H1 (cell line): ENCODE data around the gene TEX2.

Source experiments
- CTCF ChIP-seq, 3 experiments: IDR thresholded peaks; 1 replicate in 2 of 3; 2 replicates in 1 of 3; pipeline versions ENCODE4 v1.5.1 to v1.6.1; 2011; ENCODE audit warnings: low read length in 3 of 3, mild to moderate bottlenecking in 3 of 3, inconsistent platforms in 2 of 3, low read depth in 1 of 3, moderate library complexity in 1 of 3; ENCODE audit not compliant: insufficient read depth in 1 of 3; ENCODE audit errors: control extremely low read depth in 1 of 3
- SIN3A ChIP-seq, 2 experiments: IDR thresholded peaks in 1 of 2; conservative IDR thresholded peaks in 1 of 2; 2 replicates each; pipeline ENCODE4 v1.6.1; 2011 to 2012; ENCODE audit warnings: low read length in 2 of 2, improper control_type of control experiment in 1 of 2, low read depth in 1 of 2, mild to moderate bottlenecking in 1 of 2
- SP1 ChIP-seq: IDR thresholded peaks from 2 replicates; pipeline ENCODE4 v1.6.1; 2011; ENCODE audit warnings: low read depth, low read length
- SP2 ChIP-seq: IDR thresholded peaks from 2 replicates; pipeline ENCODE4 v1.6.1; 2012; ENCODE audit warnings: mild to moderate bottlenecking, low read length, inconsistent platforms
- TEAD4 ChIP-seq: IDR thresholded peaks from 2 replicates; pipeline ENCODE4 v1.6.1; 2012; ENCODE audit warnings: low read depth, low read length, inconsistent platforms, mixed read lengths
- TF ChIP-seq, protein P1 (sequence below): IDR thresholded peaks from 2 replicates; pipeline ENCODE4 v1.6.1; 2011; ENCODE audit warnings: low read length, improper control_type of control experiment

- TF ChIP-seq, protein P1, sequence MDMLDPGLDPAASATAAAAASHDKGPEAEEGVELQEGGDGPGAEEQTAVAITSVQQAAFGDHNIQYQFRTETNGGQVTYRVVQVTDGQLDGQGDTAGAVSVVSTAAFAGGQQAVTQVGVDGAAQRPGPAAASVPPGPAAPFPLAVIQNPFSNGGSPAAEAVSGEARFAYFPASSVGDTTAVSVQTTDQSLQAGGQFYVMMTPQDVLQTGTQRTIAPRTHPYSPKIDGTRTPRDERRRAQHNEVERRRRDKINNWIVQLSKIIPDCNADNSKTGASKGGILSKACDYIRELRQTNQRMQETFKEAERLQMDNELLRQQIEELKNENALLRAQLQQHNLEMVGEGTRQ: no peak
- TF ChIP-seq CTCF (IDR thresholded peaks at IDR 0.05; ENCODE audit: control extremely low read depth in 1 of 3, insufficient read depth in 1 of 3, low read depth in 1 of 3, low read length in 3 of 3) (no peak), SP2 (no peak), SIN3A (conservative IDR thresholded peaks at IDR 0.05 in 1 of 2, IDR thresholded peaks at IDR 0.05 in 1 of 2; ENCODE audit: low read depth in 1 of 2, low read length in 2 of 2) (no peak), TEAD4 (no peak), SP1 (no peak)
Observed at GRCh38 chr17:64225410-64225809, 37.6 kb downstream of the TEX2 start.
